Nephron progenitor cell (in vitro differentiated cells): ENCODE measurements around the gene EVA1A.
A peak's percentile ranks its signal among the peaks of the same experiment; 100 is the strongest.

Experiments used
- DNase-seq: peaks from one replicate; pipeline ENCODE4 v3.0.0; 2021
- H3K27ac Mint-ChIP-seq: 2 replicates; pipeline ENCODE4 v1.8.0; 2021; ENCODE audit warnings: mild to moderate bottlenecking, moderate library complexity, mixed read lengths
- H3K27me3 Mint-ChIP-seq: 2 replicates; pipeline ENCODE4 v1.8.0; 2021; ENCODE audit warnings: mild to moderate bottlenecking, low read depth, mixed read lengths; ENCODE audit not compliant: poor library complexity
- H3K36me3 Mint-ChIP-seq: 2 replicates; pipeline ENCODE4 v1.8.0; 2021; ENCODE audit warnings: low read depth, mixed read lengths
- H3K4me1 Mint-ChIP-seq: 2 replicates; pipeline ENCODE4 v1.8.0; 2021; ENCODE audit warnings: mixed read lengths
- H3K4me3 Mint-ChIP-seq: 2 replicates; pipeline ENCODE4 v1.8.0; 2021; ENCODE audit warnings: mild to moderate bottlenecking, moderate library complexity, mixed read lengths
- H3K9me3 Mint-ChIP-seq: 2 replicates; pipeline ENCODE4 v1.8.0; 2021; ENCODE audit warnings: mild to moderate bottlenecking, moderate library complexity, mixed read lengths
- TF ChIP-seq, protein P1 (sequence below): fragments of 200-600 bp; sonication (generic); IDR thresholded peaks from 2 replicates; pipeline ENCODE4 v1.5.0; 2021; ENCODE audit warnings: antibody characterized with exemption

Gene EVA1A

DNA sequence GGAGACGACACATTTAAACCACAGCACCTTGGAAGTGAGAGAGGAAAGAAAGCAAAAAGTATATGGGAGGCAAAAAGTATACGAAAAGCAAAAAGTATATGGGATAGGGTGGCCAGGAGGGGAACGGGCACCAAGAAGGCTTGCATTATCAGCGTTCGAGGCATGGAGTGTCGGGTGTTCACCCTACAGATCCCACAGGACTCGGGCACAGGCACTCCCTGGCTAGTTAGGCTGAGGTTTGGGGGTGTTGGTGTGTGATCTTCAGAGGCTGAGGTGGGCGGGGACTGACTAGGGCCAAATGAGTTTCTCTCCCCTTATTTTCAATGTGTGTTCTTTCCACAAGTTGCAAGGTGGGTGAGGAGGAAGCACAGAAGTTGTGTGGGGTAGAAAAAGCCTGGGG, 86.6 kb downstream of the EVA1A start:
- H3K27ac Mint-ChIP-seq = no peak overlapping the region
- H3K4me3 Mint-ChIP-seq = no peak overlapping the region
- H3K27me3 Mint-ChIP-seq = peaks cover 3% of the 10 kb centered on the region
- TF ChIP-seq, protein P1, sequence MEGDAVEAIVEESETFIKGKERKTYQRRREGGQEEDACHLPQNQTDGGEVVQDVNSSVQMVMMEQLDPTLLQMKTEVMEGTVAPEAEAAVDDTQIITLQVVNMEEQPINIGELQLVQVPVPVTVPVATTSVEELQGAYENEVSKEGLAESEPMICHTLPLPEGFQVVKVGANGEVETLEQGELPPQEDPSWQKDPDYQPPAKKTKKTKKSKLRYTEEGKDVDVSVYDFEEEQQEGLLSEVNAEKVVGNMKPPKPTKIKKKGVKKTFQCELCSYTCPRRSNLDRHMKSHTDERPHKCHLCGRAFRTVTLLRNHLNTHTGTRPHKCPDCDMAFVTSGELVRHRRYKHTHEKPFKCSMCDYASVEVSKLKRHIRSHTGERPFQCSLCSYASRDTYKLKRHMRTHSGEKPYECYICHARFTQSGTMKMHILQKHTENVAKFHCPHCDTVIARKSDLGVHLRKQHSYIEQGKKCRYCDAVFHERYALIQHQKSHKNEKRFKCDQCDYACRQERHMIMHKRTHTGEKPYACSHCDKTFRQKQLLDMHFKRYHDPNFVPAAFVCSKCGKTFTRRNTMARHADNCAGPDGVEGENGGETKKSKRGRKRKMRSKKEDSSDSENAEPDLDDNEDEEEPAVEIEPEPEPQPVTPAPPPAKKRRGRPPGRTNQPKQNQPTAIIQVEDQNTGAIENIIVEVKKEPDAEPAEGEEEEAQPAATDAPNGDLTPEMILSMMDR = no peak
- DNase-seq = no peak
- H3K9me3 Mint-ChIP-seq = no peaks in the 10 kb centered on the region
- no peaks in the 10 kb centered on the region for H3K36me3 Mint-ChIP-seq
- peaks cover 24% of the 10 kb centered on the region for H3K4me1 Mint-ChIP-seq

DNA sequence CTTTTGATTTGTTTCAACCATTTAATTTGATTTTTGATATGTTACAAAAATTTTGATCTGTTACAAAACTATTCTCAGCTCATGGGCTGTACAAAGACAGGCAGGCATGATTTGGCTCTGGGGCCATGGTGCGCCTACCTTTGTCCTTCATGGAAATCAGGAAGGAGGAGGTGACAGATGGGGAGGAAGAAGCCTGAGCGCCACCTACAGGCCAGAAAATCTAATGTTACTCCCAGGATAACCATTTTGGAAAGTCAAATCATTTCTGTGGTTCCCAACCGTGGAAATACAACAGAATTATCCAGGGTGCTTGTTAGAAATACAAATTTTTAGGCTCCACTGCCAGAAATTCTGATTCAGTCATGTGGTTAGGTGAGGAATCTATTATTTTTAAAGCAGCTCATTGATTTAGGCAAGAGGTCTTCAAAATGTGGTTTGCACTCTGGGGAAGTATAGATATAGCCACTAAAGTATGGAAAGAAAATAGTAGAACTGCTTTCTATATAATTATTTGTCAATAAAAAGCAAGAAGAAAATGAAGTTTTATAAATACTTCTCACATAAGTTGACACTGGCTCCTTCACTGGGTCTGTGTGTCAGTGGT, 93.9 kb downstream of the EVA1A start:
- H3K27ac Mint-ChIP-seq = no peak overlapping the region
- peaks cover 3% of the 10 kb centered on the region for H3K27me3 Mint-ChIP-seq
- TF ChIP-seq, protein P1 = peak; percentile 48
- H3K4me1 Mint-ChIP-seq = peaks cover 6% of the 10 kb centered on the region
- peak; percentile 46 for DNase-seq
- H3K36me3 Mint-ChIP-seq = no peaks in the 10 kb centered on the region
- no peak overlapping the region for H3K4me3 Mint-ChIP-seq
- H3K9me3 Mint-ChIP-seq = no peaks in the 10 kb centered on the region

GRCh38 chr2:75465317-75465984, 95.3 kb downstream of the EVA1A start:
- Mint-ChIP-seq H3K27me3 (peaks cover 3% of the 10 kb centered on the region), H3K4me1 (peaks cover 10% of the 10 kb centered on the region), H3K9me3 (no peaks in the 10 kb centered on the region), H3K36me3 (no peaks in the 10 kb centered on the region), H3K4me3 (no peak overlapping the region), H3K27ac (no peak overlapping the region)
- DNase-seq = no peak
- TF ChIP-seq, protein P1 = peak; percentile 27

GRCh38 chr2:75464348-75464946, 96.3 kb downstream of the EVA1A start:
- H3K4me3 Mint-ChIP-seq = no peak overlapping the region
- H3K9me3 Mint-ChIP-seq = no peaks in the 10 kb centered on the region
- no peak for DNase-seq
- peaks cover 10% of the 10 kb centered on the region for H3K4me1 Mint-ChIP-seq
- TF ChIP-seq, protein P1 = peak; percentile 71
- H3K27me3 Mint-ChIP-seq = peaks cover 3% of the 10 kb centered on the region
- no peak overlapping the region for H3K27ac Mint-ChIP-seq
- no peaks in the 10 kb centered on the region for H3K36me3 Mint-ChIP-seq

DNA sequence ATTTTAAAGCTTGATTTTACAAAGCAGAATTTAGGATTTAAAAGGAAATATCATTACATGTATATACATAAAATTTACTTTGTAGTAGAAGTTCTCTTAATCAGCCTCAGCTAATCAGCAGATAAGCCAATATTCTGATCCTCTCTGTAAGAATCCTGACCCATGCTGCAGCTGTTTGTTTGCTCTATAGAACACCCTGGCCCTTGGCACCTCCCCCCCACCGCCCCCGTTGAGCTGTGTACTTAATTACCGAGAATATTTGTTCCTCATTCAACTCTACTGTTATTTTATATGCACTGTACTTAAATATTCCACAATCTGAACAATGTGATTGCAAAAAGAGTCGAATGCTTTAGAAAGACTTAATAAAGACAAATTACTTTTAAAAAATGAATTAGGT, 98.0 kb downstream of the EVA1A start:
- Mint-ChIP-seq H3K36me3 (no peaks in the 10 kb centered on the region), H3K9me3 (no peaks in the 10 kb centered on the region), H3K27me3 (peaks cover 3% of the 10 kb centered on the region), H3K4me3 (no peak overlapping the region), H3K27ac (no peak overlapping the region), H3K4me1 (peaks cover 10% of the 10 kb centered on the region)
- TF ChIP-seq, protein P1 = no peak
- no peak for DNase-seq
